NCI-H526 (cell line): ENCODE results near the gene PAOX.
"Not testable (repeated sequence)": the region's sequence is repeated elsewhere in the genome, so short reads cannot be mapped to it uniquely, and the experiment has no call there.

ENCODE experiments used
- DNase-seq, 2 experiments: peaks; one replicate each; lab custom pipeline; 2025; lab: John Stamatoyannopoulos, UW

Gene PAOX

GRCh38 chr10:133405844-133406527, 26.9 kb downstream of the PAOX start:
- no peak for DNase-seq

GRCh38 chr10:133411523-133412380, 32.7 kb downstream of the PAOX start:
- no peak for DNase-seq

GRCh38 chr10:133412381-133412711, 33.3 kb downstream of the PAOX start:
- DNase-seq, result no peak

GRCh38 chr10:133414401-133414800, 35.3 kb downstream of the PAOX start:
- not testable (repeated sequence) for DNase-seq

- no peak for DNase-seq
Measured at GRCh38 chr10:133415752-133416151, 36.7 kb downstream of the PAOX start.

GRCh38 chr10:133418289-133418993, 39.4 kb downstream of the PAOX start:
- DNase-seq, result no peak

- DNase-seq, result no peak
Measured at GRCh38 chr10:133419211-133419950, 40.3 kb downstream of the PAOX start.

- DNase-seq, result no peak
Measured at GRCh38 chr10:133420028-133420427, 41.0 kb downstream of the PAOX start.

GRCh38 chr10:133420579-133420978, 41.5 kb downstream of the PAOX start:
- DNase-seq, result no peak

- no peak for DNase-seq
Measured at GRCh38 chr10:133421336-133422222, 42.5 kb downstream of the PAOX start.

GRCh38 chr10:133422223-133422806, 43.3 kb downstream of the PAOX start:
- DNase-seq, result no peak

GRCh38 chr10:133422807-133423771, 44.0 kb downstream of the PAOX start:
- no peak for DNase-seq

GRCh38 chr10:133424102-133424501, 45.0 kb downstream of the PAOX start:
- DNase-seq, result not testable (repeated sequence)

- not testable (repeated sequence) for DNase-seq
Measured at GRCh38 chr10:133424601-133425000, 45.5 kb downstream of the PAOX start, which contains the start of gene SPRN. TSS of gene SPRN (minus strand) at chr10:133424625. CDS start at chr10:133423681, 944 bp downstream.

GRCh38 chr10:133429571-133429970, 50.5 kb downstream of the PAOX start:
- DNase-seq, result not testable (repeated sequence)

GRCh38 chr10:133431888-133432613, 53.0 kb downstream of the PAOX start:
- DNase-seq, result not testable (repeated sequence)

GRCh38 chr10:133432789-133433188, 53.7 kb downstream of the PAOX start:
- not testable (repeated sequence) for DNase-seq

GRCh38 chr10:133438711-133439273, 59.7 kb downstream of the PAOX start:
- DNase-seq, result peak; percentile 22 to 60
